Activated CD4-positive, CD25-positive, alpha-beta regulatory T cell treated with anti-CD3 and anti-CD28 coated beads, Interleukin-2, amount 50 U/mL, for 16 hours (primary cell): Measurements from ENCODE around the gene LBP.
"Not testable (repeated sequence)": the region's sequence is repeated elsewhere in the genome, so short reads cannot be mapped to it uniquely, and the experiment has no call there.

Source experiments
- DNase-seq: peaks from one replicate; pipeline ENCODE4 v3.0.0-alpha.2; 2020; ENCODE audit warnings: low read depth, low spot score

Gene LBP

GRCh38 chr20:38350879-38351775 is 4.8 kb downstream of the LBP start:
- DNase-seq, result no peak

- no peak for DNase-seq
Measured at GRCh38 chr20:38353316-38353715, 7.0 kb downstream of the LBP start.

GRCh38 chr20:38354227-38354626 is 7.9 kb downstream of the LBP start:
- no peak for DNase-seq

- DNase-seq, result no peak
Measured at GRCh38 chr20:38355161-38356012, 9.1 kb downstream of the LBP start.

- no peak for DNase-seq
Measured at GRCh38 chr20:38357653-38358207, 11.4 kb downstream of the LBP start.

GRCh38 chr20:38358556-38358955 is 12.3 kb downstream of the LBP start:
- no peak for DNase-seq

GRCh38 chr20:38363004-38363747 is 16.9 kb downstream of the LBP start:
- no peak for DNase-seq

GRCh38 chr20:38369389-38369788 is 23.1 kb downstream of the LBP start:
- DNase-seq, result no peak

- DNase-seq, result no peak
Measured at GRCh38 chr20:38372806-38373205, 26.5 kb downstream of the LBP start.

- no peak for DNase-seq
Measured at GRCh38 chr20:38373231-38373867, 27.1 kb downstream of the LBP start.

GRCh38 chr20:38373898-38374297 is 27.6 kb downstream of the LBP start:
- no peak for DNase-seq

- DNase-seq, result no peak
Measured at GRCh38 chr20:38377039-38377685, 30.9 kb downstream of the LBP start.

- not testable (repeated sequence) for DNase-seq
Measured at GRCh38 chr20:38377838-38378237, 31.6 kb downstream of the LBP start.

- DNase-seq, result no peak
Measured at GRCh38 chr20:38383147-38383546, 36.9 kb downstream of the LBP start.

- DNase-seq, result no peak
Measured at GRCh38 chr20:38386004-38386403, 39.7 kb downstream of the LBP start.

- no peak for DNase-seq
Measured at GRCh38 chr20:38386851-38387250, 40.6 kb downstream of the LBP start.

- no peak for DNase-seq
Measured at GRCh38 chr20:38387953-38388352, 41.7 kb downstream of the LBP start.

GRCh38 chr20:38392356-38392755 is 46.1 kb downstream of the LBP start:
- DNase-seq, result no peak

- no peak for DNase-seq
Measured at GRCh38 chr20:38393259-38393658, 47.0 kb downstream of the LBP start.

- no peak for DNase-seq
Measured at GRCh38 chr20:38395165-38395564, 48.9 kb downstream of the LBP start.
